ENCODE data around the gene NTRK2.
"Not testable (repeated sequence)": the region's sequence is repeated elsewhere in the genome, so short reads cannot be mapped to it uniquely, and the experiment has no call there.

Gene NTRK2

DNA sequence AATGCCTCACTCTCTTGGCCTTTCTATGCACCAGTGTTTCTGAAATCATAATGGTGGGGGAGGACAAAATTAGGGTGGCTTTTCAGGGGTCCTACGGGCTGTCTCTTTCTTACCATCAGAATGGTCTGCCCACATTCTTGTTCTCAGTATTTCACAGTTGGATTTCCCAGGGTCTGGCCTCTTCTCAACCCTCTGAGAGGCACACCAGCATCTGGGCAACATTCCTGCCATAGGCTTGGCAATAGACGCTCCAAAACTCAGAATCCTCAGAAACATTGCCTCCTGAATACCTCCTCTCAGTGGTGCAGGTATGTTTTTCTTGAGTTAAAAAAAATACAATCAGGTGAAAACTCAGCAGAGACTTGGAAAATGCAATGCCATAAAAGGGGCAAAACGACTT is 358.3 kb downstream of the NTRK2 start:
- no peak for DNase-seq (ENCODE audit: low spot score)

DNA sequence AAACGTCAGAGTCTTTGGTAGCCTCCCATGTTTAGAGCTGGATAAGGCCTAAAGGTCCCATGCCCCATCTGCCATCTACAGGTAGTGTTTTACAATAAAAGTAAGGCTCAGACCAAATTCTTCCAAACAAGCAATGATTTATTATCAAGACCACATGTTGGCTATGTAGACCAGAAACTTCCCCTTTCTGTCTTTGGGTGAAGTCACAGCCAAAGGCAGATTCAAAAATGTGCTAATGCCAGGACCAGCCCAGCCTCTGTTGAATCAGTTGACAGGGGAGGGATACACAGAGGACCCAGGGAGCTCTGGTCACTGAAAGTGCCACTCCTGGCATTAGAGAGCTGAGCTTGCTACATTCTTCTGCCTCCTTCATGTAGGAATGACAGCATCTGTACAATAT is 360.8 kb downstream of the NTRK2 start:
- no peak for DNase-seq (ENCODE audit: low spot score)

DNA sequence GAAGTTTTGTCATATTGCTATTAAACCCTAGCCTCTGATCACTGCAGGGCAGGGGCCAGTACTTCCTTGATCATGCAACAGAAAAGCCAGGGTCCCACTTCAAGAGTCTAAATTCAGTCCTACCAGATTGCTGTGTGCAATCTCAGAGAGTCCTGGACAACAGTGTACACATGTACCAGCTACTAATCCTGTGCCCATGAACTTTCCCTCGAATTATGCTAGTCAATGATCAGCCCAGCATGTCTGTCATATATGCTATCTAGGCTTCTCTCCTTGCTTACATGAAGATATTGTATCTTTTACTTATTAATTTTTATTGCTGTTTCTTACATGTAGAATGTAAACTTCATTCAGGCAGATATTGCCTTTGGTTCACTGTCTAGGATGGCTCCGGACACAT is 367.0 kb downstream of the NTRK2 start:
- DNase-seq (ENCODE audit: low spot score): no peak

DNA sequence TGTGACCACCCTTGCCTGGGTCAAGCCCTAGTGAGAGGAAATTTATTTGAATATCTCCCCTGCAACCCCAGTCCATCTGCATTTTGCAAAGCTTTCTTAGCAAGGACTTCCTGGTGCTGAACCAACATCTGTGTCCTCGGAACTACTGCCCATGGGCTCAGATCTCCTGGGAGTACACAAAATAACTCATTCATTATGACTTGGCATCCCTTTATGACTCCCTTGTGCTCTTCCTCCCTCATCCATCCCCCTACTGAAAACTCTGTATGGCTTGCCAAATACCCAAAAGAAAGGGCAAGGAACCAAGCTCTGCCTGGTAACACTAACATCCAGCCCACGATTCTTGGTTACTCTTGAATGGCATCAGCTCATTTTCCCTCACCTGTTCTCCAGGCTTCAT is 368.5 kb downstream of the NTRK2 start:
- no peak for DNase-seq (ENCODE audit: low spot score)

DNA sequence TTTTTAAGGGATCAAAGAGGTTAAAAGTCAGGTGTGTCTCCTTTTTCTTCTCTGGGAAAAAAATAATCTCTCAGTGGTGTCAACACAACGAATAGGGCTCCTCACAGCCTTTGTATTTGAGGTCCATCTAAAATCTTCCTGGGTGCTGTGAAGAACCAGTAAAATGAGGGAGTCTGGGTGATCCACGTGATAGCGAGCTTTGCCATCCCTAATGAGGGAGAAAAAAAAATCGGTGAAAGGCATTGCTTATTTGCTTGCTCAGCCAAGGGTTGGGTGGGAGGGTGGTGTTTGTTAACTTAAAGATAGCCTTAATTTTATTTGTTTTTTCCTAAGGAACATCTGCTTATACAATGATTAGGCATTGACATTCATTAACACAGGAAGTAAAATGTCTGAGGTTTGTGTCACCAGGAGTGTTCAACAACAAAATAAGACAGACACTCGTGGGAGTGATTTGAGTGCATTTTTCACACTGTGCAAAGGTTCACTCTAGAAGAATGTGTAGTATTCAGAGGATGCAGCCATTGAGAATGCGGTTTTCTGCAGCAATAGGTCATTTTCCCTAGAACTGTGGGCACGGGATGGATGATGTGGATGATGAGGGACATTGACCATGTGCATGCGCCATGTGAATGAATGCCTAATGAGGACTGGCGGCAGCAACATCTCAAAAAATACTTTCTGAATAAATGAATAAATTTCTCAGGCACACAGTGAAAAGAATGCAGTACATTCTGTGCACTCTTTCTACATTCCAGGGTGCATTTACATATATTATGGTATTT is 369.5 kb downstream of the NTRK2 start:
- DNase-seq (ENCODE audit: low spot score): no peak

DNA sequence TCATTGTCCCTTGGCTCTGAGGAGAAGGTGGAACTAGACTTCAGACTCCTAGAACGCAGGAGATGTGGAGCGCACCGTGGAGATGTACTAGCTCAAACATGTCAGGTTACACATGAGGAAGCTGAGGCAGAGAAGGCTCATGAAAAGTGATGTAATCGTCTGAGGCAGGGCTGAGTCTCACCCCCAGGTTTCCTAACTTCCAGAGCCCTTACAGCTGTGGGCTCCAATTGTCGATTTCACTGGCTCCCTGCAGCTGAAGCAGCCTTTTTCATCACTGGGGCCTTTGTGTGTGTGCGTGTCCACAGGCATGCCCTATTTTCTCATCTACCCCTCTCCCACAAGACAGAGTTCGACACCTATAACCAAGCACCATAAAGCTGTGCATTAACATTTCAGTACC is 370.6 kb downstream of the NTRK2 start:
- no peak for DNase-seq (ENCODE audit: low spot score)

DNA sequence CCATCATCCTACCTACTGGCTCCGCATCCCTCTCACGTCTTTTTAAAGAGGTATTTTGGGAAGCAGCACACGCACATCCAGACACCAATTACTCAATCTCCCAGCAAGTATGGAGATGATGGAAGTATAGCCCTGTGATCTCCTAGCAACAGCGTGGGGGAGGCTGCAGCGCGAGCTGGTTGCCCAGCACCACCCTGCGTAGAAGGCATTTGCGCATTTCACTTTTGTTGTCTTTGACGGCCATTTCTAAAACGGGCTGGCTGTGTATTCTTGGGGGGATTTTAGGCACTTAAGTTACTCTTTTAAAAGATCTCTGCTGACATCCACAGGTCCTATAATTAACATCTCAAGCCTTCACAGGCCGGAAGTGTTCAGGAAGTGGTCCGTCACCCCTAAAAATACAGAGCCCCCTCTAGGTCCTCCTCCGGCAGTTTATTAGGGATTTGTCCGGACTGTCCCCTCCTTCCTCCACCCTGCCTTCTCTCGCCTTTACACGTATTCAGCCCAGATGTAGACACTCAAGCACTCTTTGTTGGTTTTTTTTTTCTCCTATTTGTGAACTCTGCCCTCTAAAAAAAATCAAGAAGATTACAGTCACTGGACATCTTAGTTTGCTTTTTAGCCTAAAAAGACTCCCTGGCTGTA is 371.4 kb downstream of the NTRK2 start:
- DNase-seq (ENCODE audit: low spot score): no peak

DNA sequence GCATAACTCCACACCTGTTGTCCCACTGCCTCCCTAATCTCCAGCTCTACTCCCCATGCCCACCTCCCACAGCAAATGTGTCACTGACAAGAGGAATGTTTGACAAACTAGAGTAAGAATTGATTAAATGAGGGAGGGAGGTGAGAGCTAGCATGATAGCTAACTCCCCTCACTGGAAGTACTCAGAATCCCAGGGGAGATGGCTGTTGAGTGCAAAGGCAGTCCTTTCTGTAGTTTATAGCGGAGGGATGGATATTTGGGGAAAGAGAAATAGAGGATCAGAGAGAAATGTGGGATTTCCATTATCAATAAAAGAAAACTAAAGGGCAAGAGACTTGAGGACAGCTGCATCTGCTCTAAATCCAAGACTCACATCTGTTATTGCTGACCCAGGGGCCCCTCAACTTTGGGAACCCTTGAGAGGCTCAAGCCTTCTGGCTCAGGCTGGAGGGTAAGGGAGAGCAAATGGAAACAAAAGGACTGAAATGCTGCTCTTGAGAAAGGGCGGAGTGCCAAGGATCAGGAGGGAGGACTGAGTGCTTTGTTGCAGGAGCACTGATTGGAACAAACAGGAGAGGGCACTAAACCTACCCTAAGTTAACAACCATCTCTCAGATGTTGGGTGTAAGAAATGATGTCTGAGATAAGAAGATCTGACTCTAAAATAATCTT is 372.1 kb downstream of the NTRK2 start:
- DNase-seq (ENCODE audit: low spot score): no peak

DNA sequence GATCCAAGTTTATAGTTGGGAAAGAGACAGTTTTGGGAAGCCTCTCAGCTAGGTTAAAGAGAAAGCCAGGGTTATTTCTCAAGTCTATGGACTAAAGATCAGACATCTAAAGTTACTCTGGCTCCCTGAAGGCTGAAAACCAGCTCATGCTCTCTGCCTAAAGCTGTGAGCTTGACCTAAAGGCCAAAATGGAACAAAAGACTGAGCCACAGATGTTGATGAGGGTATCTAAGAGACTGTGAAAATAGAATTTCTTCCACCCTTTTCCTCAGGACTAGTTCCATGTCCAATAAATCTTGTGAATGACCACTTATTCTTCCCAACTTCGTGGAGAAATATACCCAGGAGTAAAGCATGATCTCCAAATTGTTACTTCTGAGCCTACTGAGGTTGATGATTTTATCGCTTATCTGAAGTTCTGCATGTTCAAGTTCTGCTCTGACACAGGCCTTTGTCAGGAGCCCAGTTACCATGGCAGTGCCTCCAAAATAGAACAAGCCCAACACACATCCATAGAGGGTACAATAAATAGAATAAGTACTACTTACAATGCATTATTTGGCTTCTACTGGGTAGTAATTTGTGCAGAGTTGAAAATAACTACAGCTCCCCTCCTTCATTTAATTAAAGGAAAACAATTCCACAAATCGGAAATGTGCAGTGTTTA is 373.6 kb downstream of the NTRK2 start:
- DNase-seq (ENCODE audit: low spot score): no peak

DNA sequence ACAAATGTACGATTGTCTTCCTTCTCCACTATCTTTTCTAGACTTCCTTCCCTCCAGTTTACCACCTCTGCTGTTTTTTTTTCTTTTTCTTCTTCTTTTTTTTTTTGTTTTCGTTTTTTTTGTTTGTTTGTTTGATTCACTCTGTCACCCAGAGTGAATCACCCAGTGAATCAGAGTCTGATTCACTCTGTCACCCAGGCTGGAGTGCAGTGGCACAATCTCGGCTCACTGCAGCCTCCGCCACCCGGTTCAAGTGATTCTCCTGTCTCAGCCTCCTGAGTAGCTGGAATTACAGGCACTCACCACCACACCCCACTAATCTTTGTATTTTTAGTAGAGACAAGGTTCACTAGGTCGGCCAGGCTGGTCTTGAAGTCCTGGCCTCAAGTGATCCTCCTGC is 375.7 kb downstream of the NTRK2 start:
- no peak for DNase-seq (ENCODE audit: low spot score)

DNA sequence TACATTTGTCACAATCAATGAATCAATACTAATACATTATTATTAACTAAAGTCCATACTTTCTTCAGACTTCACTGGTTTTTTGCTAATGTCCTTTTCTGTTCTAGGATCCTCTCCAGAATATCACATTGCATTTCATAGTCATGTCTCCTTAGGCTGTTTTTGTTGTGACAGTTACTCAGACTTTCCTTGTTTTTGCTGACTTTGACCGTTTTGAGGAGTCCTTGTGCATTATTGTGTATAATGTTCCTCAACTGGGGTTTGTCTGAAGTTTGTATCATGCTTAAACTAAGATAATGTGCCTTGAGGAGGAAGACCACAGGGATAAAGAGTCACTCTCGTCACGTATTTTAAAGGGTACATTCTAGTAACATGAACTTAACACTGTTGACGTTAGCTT is 376.9 kb downstream of the NTRK2 start:
- DNase-seq (ENCODE audit: low spot score): no peak

DNA sequence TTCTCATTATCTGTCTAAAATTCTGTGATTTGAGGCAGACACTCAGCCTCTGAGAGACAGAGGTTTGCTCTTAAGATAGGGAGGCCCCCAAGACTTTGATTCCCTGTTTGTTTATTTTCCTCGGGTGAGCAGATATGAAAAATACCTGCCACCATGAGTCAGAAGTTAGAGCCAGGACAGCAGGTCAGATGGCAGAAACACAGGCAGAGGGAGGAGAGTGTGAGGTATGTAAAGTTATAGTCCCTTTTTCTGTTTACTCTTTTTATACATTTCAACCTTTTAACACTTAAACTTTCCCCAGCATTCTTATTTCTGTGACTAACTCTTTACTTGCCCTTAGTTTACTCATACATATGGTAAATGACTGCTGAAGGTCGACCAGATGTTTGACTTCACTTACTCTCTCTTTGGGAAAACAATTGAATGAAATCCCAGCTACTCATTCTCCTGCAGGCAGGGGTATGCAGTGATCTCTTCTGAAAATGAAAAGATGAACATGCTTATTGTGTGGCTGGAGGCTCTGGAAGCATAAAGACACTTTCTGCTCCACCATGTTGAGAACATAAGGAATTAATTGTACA is 383.8 kb downstream of the NTRK2 start:
- DNase-seq (ENCODE audit: low spot score): no peak

DNA sequence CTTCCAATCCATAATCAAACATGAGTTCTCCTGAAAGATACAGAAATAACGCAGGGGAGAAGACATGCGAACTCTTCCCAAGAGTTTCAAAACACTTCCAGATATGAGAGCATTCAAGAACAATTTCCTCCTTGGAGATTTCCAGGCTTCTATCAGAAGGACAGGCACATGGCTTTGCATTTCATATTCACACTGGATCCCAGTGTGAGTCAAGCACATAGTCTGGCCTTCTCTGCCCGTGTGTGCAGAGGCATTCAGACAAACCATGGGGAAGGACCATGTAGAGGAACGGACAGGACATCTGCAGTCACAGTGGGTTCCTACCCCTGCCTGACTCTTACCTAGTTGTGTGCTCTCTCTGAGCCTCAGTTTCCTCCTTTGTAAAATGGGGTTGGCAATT is 384.5 kb downstream of the NTRK2 start:
- DNase-seq (ENCODE audit: low spot score): no peak

DNA sequence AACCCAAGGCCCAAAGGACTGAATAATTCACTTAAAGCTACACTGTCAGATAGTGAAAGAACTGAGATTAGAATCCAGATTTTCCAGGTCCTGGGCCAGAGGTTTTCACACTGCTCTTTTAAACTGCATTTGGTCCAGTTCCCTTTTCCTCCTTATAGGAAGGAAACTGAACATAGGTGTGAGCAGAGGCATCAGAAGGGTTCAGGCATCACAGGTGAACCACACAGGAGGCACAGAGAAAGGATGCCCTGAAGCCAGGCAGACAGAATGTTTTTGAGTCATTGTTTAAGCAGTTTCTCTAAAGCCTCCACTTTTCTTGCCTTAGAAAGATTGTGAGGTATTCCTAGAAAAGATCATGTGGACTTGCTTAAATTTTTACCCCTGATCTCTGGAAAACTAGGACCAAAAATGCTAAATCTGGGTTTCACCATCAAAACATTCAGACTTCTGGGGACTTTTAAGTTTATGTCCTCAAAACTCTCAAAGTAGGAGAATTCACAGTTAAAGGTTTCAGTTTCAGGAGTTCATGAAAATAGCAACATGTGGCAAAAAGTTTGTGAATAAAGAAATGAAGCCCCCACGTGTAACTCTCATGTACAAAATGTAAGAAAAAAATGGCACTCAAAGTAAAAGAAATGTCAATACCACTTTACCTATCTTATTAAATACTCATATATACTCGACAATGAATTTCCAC is 386.1 kb downstream of the NTRK2 start:
- DNase-seq (ENCODE audit: low spot score): no peak

DNA sequence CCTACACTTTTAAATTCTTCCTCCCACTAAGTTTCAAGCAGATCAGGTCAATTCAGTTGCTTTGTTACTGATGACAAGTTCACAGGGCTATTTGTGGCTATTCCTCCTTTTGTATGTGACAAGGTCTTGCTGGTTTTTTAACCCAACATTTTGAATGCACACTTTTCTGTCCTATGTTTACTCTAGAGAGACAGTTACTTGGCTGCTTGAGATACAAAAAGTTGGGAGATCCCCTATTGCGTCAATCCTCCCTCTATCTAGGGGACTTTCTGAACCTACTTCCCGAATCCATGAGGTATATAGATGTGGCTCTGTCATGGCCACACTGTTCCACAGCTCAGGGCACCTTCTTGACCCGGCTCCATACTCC is 386.7 kb downstream of the NTRK2 start:
- no peak for DNase-seq (ENCODE audit: low spot score)

DNA sequence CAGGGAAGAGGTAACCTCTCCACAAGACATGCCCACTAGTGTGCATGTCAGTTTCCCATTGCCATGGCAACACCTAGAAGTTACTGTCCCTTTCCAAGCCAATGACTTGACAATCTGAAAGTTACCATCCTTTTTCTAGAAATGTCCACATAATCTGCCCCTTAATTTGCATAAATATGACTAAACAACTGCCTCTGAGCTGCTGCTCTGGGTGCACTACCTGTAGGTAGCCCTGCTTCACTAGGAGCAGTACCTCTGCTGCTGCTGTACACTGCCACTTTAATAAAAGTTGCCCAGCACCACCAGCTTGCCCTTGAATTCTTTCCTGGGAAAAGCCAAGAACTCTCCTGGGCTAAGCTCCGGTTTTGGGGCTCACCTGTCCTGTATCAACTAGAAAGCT is 392.4 kb downstream of the NTRK2 start:
- DNase-seq (ENCODE audit: low spot score): no peak

DNA sequence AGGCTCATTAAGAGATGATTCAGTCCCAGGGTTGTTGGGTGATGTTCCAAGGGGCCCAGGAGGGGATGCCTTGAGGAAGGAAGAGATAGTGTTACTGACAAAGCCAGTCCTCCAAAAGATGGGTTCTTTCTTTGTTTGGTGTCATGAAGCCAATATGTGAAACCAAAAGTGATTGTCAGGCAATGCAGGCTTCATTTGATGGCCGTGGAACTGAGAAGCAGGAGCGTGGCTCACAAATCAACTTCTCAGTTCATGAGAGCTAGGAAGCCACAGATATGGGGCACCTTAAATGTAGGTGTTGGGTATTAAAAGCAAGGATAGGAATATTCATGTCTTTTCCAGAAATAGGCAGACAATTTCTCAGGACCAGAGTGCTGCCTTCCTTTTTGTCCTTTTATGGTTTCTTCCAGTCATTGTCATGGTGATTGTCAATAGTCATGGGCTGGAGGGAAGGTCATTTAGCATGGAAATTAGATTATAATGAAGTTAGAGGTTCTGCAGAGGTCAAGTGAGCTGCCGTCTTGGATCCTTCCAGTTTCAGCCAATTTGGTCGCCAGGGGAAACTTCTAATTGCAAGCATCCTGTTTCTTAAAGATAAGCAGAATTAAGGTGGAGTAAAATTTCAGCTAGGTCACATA is 393.0 kb downstream of the NTRK2 start:
- no peak for DNase-seq (ENCODE audit: low spot score)

DNA sequence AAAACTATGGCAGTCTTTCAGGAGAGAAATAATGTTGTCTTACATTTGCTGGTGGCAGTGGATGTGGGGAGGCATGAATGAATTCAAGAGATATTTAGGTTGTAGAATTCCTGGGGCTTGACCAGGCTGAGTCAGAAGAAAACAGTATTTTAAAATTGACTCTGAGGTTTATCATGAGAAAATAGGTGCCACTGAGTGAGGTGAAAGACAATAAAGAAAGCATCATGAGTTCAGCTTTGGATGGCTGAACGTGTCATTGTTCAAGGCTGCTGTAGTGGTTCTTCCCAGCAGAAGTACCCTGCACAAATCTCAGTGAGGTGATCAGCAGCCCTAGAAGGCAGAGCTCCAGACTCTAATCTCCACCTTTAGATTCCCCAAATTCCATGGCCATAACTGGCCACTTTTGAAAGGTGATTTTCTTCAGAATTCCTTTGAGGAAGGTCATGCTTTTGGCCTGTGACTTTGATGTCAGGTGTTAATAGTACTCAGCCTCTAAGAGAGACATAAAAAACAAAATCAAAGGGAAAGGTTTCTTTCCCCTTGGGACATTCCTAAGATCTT is 395.4 kb downstream of the NTRK2 start:
- no peak for DNase-seq (ENCODE audit: low spot score)

DNA sequence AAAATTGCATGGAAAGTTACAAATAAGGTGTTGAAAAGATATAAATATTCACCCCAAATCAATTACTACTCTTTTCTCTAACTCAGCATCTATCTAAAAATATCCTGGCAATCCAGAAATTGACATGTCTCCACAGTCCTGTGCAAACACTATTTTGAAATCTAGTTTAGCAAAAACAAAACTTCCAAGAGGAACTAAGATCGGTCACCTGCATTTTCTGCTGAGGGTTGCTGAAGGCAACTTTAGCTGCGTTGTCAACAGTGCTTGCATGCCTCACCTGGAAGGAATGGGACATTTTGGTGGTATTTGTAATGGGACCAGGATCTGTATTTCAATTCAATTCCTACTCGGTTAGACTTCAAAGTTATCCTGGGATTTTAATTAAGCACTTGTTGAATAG is 398.3 kb downstream of the NTRK2 start:
- no peak for DNase-seq (ENCODE audit: low spot score)

DNA sequence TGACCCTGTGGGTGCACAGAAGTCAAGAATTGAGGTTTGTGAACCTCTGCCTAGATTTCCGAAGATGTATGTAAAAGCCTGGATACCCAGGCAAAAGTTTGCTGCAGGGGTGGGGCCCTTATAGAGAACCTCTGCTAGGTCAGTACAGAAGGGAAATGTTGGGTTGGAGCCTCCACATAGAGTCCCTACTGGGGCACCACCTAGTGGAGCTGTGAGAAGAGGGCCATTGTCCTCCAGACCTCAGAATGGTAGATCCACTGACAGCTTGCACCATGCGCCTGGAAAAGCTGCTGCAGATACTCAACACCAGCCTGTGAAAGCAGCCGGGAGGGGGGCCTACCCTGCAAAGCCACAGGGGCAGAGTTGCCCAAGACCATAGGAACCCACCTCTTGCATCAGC is 399.9 kb downstream of the NTRK2 start:
- DNase-seq (ENCODE audit: low spot score): not testable (repeated sequence)
